Lower leg skin (tissue), 3 donors: ENCODE data around the gene CAMTA1.

Experiments
- POLR2A ChIP-seq, 2 donors: fragments of 450-650 bp; IDR thresholded peaks; one replicate each; pipeline ENCODE4 v1.6.1; 2016 to 2017; ENCODE audit warnings: antibody characterized with exemption in 2 of 2, mild to moderate bottlenecking in 1 of 2, moderate library complexity in 1 of 2
- TF ChIP-seq, protein P1 (sequence below), 3 donors: fragments of 450-650 bp; IDR thresholded peaks; one replicate each; pipeline ENCODE4 v1.5.1; 2016; ENCODE audit warnings: antibody characterized with exemption in 3 of 3, mild to moderate bottlenecking in 3 of 3, moderate library complexity in 2 of 3

DNA sequence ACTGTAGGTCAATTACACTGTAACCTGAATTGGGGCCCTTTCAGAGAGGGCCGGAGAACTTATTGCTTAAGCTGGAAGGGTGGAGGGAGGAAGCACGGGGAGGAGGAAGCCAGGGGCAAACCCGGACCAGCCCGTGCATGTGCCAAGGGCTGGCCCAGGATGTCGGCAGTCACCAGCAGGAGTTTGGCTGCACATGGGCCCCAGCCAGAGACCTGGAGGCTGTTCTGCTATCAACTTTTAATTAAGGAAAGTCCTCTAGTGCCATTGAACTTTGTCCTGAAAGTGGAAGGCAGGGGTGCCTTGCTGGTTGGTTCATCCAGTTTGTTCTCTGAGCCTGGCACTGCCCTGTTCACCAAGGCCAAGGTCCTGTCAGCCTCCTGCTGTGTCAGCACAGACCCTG is 785.1 kb downstream of the CAMTA1 start:
- no peak for TF ChIP-seq POLR2A (IDR thresholded peaks at IDR 0.05)
- TF ChIP-seq, protein P1, sequence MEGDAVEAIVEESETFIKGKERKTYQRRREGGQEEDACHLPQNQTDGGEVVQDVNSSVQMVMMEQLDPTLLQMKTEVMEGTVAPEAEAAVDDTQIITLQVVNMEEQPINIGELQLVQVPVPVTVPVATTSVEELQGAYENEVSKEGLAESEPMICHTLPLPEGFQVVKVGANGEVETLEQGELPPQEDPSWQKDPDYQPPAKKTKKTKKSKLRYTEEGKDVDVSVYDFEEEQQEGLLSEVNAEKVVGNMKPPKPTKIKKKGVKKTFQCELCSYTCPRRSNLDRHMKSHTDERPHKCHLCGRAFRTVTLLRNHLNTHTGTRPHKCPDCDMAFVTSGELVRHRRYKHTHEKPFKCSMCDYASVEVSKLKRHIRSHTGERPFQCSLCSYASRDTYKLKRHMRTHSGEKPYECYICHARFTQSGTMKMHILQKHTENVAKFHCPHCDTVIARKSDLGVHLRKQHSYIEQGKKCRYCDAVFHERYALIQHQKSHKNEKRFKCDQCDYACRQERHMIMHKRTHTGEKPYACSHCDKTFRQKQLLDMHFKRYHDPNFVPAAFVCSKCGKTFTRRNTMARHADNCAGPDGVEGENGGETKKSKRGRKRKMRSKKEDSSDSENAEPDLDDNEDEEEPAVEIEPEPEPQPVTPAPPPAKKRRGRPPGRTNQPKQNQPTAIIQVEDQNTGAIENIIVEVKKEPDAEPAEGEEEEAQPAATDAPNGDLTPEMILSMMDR (IDR thresholded peaks at IDR 0.05) = no peak
